GM10847 (cell line): ENCODE data around the gene MEGF9.

ENCODE experiments used
- POLR2A ChIP-seq: IDR thresholded peaks from 2 replicates; pipeline ENCODE4 v1.6.1; 2011; ENCODE audit not compliant: insufficient read length; ENCODE audit errors: extremely low read depth

The MEGF9 gene

GRCh38 chr9:120659676-120660075 lies 54.6 kb downstream of the MEGF9 start:
- no peak for TF ChIP-seq POLR2A

- TF ChIP-seq POLR2A = no peak
Measured at GRCh38 chr9:120659209-120659608, 55.1 kb downstream of the MEGF9 start.

GRCh38 chr9:120655005-120655622 lies 59.2 kb downstream of the MEGF9 start:
- TF ChIP-seq POLR2A = no peak

DNA sequence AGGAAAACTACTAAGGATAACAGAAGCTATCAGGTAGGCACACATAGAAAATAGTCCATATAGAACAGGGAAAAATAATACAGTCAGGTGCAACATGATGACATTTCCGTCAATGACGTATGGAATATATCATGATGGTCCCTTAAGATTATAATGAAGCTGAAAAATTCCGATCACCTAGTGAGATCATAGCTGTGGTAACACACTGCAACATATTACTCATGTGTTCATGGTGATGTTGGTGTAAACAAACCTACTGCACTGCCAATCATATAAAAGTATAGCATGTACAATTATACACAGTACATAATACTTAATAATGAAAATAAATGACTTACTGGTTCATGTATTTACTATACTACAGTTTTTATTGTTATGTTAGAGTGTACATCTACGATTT lies 60.0 kb downstream of the MEGF9 start:
- no peak for TF ChIP-seq POLR2A

- TF ChIP-seq POLR2A = no peak
Measured at GRCh38 chr9:120653762-120654161, 60.5 kb downstream of the MEGF9 start.

- TF ChIP-seq POLR2A = no peak
Measured at GRCh38 chr9:120652934-120653333, 61.3 kb downstream of the MEGF9 start.

DNA sequence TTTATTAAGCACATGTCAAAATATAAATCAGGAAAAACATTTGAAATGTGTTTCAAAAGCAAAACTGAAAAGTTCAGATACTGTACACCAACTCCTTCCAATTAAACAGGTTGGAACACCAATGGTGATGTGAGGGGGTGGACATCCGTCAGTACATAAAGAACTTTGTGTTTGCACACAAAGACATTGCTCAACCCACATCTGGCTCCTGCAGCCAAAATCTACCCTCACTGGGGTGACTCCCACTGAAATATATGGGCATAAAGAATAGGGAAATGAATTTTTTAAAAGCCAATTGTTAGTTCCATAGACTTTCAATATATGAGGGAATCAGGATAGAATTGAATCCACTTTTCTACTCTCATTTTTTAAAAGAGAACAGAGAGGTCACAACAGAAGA lies 63.9 kb downstream of the MEGF9 start:
- TF ChIP-seq POLR2A = no peak

- TF ChIP-seq POLR2A = no peak
Measured at GRCh38 chr9:120648581-120649197, 65.6 kb downstream of the MEGF9 start.

GRCh38 chr9:120646948-120647347 lies 67.3 kb downstream of the MEGF9 start:
- TF ChIP-seq POLR2A = no peak

GRCh38 chr9:120645760-120646159 lies 68.5 kb downstream of the MEGF9 start:
- no peak for TF ChIP-seq POLR2A

DNA sequence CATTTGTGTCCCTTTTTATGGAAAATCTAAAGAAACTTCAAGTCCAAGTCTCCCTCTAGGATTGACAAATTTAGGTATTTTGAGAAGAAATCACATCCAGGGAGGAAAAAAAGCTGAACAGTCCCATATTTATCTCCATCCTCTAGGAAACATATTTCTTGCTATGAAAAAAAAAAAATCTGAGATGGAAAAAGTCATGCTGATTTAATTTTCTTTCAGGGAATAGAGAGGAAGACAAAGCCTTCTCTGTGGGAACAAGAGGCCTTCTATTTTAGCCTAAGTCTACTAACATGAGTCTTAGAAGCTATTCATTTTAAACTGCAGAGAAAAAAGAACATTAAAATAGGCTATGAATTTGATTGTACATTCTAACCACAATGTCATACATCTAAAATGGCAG lies 71.2 kb downstream of the MEGF9 start:
- no peak for TF ChIP-seq POLR2A

DNA sequence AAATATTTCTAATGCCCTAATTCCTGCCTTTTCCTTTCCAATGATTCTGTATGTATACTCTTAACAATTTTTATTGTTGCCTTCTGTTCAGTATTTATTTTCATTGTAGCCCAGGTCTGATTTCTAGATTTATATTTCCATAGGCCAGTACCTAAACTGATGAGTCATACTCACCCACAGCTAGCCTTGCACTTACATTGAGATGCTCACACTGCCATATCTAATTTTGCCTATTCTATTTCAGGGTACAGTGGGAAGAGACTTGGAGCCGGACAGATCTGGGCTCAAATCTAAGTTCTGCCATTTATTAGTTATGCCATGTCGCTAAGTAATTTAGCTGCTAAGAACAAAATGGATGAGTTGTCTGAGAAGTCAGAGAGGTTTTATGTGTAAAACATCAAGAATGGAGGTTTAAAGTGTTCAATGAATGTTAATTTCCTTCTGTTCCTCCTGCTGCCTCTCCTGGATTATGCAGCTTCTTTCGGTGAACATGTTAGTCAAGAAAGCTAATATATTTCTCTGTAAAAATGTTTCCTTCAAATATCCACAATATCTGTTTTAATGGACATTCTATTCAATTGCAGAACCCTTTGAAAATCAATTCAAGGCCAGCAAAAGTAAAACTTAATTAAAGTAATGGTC lies 72.0 kb downstream of the MEGF9 start:
- TF ChIP-seq POLR2A = no peak

DNA sequence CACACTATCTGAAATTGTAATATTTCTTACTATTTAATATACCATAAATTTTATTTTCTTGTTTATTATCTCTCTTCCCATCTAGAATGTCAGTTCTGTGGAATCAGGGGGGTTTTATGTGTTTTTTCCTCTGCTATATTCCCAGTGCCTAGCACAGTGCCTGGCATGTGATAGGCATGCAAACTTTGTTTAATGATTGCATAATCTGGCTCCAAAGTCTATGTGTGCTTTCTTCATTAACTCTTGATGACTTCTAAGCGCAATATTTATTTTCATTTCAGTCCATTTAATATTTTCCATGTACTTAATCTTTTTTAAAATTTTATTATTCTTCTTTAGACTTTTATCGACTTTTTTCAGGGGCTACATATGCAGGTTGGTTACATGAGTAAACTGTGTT lies 73.9 kb downstream of the MEGF9 start:
- TF ChIP-seq POLR2A = no peak

DNA sequence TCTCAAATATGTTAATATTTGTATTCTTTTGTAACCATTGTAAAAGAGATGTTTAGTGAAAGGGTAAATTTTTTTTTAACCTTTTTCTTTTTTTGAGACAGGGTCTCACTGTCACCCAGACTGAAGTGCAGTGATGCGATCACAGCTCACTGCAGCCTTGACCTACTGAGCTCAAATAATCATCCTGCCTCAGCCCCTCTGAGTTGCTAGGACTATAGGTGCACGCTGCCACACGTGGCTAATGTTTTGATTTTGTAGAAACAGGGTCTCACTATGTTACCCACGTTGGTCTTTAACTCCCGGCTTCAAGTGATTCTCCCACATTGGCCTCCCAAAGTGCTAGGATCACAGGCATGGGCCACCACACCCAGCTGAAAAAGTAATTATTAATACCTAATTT lies 76.4 kb downstream of the MEGF9 start:
- TF ChIP-seq POLR2A = no peak

GRCh38 chr9:120636194-120636957 lies 77.9 kb downstream of the MEGF9 start:
- no peak for TF ChIP-seq POLR2A

DNA sequence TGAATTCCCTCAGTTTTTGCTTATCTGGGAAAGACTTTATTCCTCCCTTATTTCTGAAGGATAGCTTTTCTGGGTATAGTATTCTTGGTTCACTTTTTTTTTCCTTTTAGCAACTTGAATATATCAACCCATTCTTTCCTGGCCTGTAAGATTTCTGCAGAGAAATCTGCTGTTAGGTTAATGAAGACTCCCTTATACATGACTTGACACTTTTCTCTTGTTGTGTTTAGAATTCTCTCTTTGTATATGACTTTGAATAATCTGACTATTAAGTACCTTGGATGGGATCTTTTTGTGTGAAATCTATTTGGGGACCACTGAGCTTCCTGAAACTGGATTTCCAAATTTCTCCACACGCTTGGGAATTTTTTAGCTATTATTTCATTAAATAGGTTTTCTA lies 79.3 kb downstream of the MEGF9 start:
- no peak for TF ChIP-seq POLR2A
